LNCAP (cell line): ENCODE results near the gene BTN2A1.

Experiments
- TF ChIP-seq, protein P1 (sequence below): fragments of 450-650 bp; IDR thresholded peaks from 2 replicates; pipeline ENCODE4 v1.5.1; 2017; ENCODE audit warnings: mild to moderate bottlenecking

Gene BTN2A1

DNA sequence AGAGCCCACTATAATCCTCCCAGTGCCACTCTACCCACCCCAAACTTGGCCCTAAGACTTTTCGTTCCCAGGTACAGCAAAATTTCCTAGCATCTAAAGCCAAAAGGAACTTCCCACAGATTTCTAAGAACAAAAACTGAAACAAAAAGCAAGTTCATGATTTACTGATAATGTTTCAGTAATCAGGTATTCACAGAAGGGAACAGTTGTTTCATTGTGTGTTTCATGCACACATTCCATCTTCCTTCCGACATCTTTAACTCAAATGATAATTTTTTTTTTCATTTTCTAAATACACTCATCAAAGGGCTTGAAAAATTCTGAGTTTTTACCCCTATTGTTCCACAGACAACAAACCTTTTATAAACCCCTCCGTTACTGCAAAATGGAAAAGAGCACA lies 36.4 kb downstream of the BTN2A1 start:
- TF ChIP-seq, protein P1, sequence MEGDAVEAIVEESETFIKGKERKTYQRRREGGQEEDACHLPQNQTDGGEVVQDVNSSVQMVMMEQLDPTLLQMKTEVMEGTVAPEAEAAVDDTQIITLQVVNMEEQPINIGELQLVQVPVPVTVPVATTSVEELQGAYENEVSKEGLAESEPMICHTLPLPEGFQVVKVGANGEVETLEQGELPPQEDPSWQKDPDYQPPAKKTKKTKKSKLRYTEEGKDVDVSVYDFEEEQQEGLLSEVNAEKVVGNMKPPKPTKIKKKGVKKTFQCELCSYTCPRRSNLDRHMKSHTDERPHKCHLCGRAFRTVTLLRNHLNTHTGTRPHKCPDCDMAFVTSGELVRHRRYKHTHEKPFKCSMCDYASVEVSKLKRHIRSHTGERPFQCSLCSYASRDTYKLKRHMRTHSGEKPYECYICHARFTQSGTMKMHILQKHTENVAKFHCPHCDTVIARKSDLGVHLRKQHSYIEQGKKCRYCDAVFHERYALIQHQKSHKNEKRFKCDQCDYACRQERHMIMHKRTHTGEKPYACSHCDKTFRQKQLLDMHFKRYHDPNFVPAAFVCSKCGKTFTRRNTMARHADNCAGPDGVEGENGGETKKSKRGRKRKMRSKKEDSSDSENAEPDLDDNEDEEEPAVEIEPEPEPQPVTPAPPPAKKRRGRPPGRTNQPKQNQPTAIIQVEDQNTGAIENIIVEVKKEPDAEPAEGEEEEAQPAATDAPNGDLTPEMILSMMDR, result no peak

DNA sequence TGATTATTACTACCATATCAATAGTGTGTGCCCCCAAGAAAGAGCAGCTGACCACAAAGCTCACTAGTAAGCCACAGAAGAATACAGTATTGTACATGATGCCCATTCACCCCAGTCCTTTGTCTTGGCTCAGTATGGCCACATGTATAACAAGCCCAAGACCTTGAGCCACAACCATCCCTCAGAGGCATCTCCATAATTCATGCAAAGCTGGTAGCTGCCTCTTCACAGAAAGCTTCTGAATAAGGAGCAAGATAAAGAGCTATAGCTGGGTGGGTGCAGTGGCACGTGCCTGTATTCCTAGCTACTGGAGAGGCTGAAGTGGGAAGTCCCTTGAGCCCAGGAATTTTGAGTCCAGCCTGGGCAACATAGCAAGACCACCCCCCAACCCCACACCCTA lies 37.5 kb downstream of the BTN2A1 start:
- TF ChIP-seq, protein P1, result no peak

DNA sequence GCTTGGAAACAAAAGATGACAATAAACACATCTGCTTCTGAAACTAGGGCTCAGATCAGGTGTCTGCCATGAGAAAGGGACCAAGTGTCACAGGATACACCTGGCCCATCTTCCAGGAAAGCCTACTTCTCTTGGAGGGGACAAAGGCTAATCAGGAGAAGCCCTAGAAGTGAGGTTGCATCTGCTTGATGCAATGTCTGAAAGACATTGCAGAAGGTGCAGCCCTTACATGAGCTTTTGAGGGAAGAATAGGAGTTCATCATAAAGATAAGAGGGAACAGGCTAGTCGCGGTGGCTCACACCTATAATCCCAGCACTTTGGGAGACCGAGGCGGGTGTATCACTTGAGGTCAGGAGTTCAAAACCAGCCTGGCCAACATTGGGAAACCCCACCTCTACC lies 39.9 kb downstream of the BTN2A1 start:
- TF ChIP-seq, protein P1, result no peak

DNA sequence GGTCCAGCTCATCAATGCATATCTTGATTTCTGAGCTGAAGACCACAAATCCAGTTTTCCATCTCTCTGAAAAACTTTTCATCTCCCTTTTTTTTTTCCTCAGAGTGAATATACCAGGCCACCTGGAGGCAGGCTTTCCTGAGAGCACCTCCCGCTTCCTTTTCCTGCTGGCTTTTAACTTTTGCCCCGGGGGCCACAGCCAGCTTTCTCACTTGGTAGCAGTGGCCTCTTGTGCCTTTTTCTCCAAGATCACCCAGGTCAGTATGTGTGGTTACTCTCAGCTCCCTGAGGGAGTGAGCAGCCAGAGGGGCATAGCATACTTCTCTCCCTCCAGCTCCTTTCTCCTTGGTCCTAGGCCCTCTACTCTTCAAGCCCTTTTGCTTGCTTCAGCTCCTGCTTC lies 42.3 kb downstream of the BTN2A1 start, which contains the start of gene BTN1A1:
Gene BTN1A1 (plus strand): TSS at position 202 of the 400 bp plus-strand sequence. CDS start 984 bp downstream, outside the sequence.
- TF ChIP-seq, protein P1, result no peak

DNA sequence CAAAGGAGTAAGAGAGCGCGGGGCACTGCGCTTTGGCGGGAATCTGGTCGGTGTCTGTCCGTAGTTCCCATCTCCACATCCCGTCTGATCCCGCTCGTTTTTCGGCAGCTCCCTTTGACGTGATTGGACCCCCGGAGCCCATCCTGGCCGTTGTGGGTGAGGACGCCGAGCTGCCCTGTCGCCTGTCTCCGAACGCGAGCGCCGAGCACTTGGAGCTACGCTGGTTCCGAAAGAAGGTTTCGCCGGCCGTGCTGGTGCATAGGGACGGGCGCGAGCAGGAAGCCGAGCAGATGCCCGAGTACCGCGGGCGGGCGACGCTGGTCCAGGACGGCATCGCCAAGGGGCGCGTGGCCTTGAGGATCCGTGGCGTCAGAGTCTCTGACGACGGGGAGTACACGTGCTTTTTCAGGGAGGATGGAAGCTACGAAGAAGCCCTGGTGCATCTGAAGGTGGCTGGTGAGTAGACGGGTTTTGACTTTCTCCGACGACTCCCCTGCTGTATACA lies 43.8 kb downstream of the BTN2A1 start:
- TF ChIP-seq, protein P1, result no peak

DNA sequence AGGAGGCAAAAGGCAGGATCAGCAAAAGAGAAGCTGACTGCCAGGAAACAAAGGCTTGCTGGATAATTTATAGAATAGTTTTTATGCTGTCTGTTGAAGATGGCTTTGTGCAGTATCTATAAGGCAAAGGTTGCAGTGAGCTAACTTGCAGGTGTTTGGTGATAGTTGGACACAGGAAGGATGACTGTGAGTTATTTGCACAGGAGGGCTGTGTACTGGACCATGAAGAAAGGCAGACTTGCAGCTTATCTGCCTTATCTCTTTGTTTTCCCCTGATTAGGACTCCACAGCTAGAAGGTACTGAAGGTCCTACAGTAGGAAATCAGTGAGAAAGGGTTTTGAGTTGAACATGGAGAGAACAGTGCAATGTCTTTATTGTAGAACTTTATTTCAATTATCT lies 44.4 kb downstream of the BTN2A1 start:
- TF ChIP-seq, protein P1, result no peak

DNA sequence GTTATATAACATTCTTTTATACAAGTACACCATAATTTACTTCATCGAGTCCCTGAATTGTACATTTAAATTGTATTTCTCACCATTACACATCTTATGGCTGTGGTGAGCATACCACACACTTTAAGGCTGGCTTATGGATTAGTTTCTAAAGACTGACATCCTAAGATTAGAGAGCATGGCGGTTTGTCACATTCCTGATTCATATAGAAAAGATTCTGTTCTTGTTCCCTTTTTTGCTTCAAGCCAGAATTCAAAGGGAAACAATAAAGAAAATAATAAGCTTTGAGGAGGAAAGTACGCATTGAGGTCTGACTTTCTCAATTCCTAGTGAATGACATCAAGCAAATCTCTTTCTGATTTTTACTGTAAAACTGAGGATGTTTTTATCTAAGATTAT lies 44.9 kb downstream of the BTN2A1 start:
- TF ChIP-seq, protein P1, result no peak

DNA sequence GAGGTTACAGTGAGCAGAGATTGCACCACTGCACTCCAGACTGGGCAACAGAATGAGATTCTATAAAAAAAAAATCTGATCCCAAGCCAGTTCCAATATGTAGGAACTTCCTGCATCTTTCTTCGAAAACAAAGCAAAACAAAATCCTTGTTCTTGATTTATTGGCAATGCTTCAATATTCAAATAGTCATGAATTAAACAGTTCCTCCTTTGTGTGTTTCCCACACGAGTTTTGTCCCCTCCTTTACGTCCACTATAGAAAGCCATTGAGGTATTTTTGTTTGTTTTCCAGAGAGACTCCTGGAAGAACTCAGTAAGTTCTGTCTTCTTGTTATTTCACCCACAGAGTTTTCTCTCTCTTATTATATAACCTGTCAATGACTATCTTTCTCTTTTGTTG lies 49.9 kb downstream of the BTN2A1 start:
- TF ChIP-seq, protein P1, result no peak
